HepG2 (cell line): Measurements from ENCODE around the gene TFEB.

Source experiments
- ARID2 ChIP-seq: sonication (generic); formaldehyde crosslinking; IDR thresholded peaks from 2 replicates; pipeline ENCODE4 v1.8.1; 2022; ENCODE audit warnings: mild to moderate bottlenecking, missing genetic modification reagents, borderline replicate concordance
- CREB1 ChIP-seq, 2 experiments: fragments of 450-650 bp in 1 of 2; IDR thresholded peaks; 2 replicates each; pipeline ENCODE4 v1.6.1; 2016 to 2017; ENCODE audit warnings: control low read depth in 1 of 2, mild to moderate bottlenecking in 1 of 2, missing compliant biosample characterization in 1 of 2, missing genetic modification characterization in 1 of 2
- POLR2A ChIP-seq, 2 experiments: IDR thresholded peaks; 2 replicates each; pipeline ENCODE4 v1.6.1; 2011; ENCODE audit warnings: low read depth in 2 of 2, low read length in 2 of 2, mild to moderate bottlenecking in 1 of 2, moderate library complexity in 1 of 2; ENCODE audit not compliant: insufficient read depth in 1 of 2
- POLR2AphosphoS5 ChIP-seq: IDR thresholded peaks from 2 replicates; pipeline ENCODE4 v1.6.1; 2012; ENCODE audit warnings: low read depth, low read length
- SRF ChIP-seq: IDR thresholded peaks from 2 replicates; pipeline ENCODE4 v1.6.1; 2011; ENCODE audit warnings: mild to moderate bottlenecking, low read depth, low read length, moderate library complexity
- ZNF558 ChIP-seq: sonication (generic); formaldehyde crosslinking; IDR thresholded peaks from 2 replicates; pipeline ENCODE4 v1.9.0; 2022; ENCODE audit warnings: mild to moderate bottlenecking, missing genetic modification reagents, borderline replicate concordance

- no peak for TF ChIP-seq CREB1 (IDR thresholded peaks at IDR 0.05)
- TF ChIP-seq CREB1 (CRISPR knock-in tag; IDR thresholded peaks at IDR 0.05) = no peak
- TF ChIP-seq POLR2AphosphoS5 = no peak
- no peak for TF ChIP-seq ARID2
- TF ChIP-seq ZNF558 = no peak
- TF ChIP-seq POLR2A (IDR thresholded peaks at IDR 0.05; ENCODE audit: insufficient read depth in 1 of 2, low read depth in 2 of 2, low read length in 2 of 2) = no peak
- no peak for TF ChIP-seq SRF
These were observed 62.3 kb downstream of the TFEB start for GRCh38 chr6:41672816-41673703.
